Measurements from ENCODE around the gene EVI5.
A peak's percentile ranks its signal among the peaks of the same experiment; 100 is the strongest.
"Not testable (repeated sequence)": the region's sequence is repeated elsewhere in the genome, so short reads cannot be mapped to it uniquely, and the experiment has no call there.

Gene EVI5

DNA sequence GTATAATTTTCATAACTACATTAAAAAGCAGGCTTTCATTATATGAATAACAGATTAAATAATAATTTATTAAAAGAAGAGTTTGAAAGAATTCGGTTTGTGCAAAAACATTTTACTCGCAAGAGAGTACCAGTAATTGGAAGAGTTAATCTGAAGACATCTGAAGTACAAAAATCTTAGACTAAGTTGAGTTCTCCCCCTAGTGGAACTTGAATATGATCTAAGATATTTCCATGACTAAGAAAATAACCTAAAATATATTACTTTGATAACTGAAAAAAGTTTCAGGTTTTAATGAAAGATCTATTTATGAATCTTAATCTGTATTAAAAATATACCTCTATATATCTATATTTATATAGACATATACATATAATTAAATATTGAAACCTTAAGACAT, 185.7 kb downstream of the EVI5 start:
- in situ Hi-C loops (cut with MboI; ENCODE audit: low sequenced_read_pairs, unreplicated experiment): no loop called here
- DNase-seq (ENCODE audit: low spot score): peak; percentile 42
- TF ChIP-seq, protein P1, sequence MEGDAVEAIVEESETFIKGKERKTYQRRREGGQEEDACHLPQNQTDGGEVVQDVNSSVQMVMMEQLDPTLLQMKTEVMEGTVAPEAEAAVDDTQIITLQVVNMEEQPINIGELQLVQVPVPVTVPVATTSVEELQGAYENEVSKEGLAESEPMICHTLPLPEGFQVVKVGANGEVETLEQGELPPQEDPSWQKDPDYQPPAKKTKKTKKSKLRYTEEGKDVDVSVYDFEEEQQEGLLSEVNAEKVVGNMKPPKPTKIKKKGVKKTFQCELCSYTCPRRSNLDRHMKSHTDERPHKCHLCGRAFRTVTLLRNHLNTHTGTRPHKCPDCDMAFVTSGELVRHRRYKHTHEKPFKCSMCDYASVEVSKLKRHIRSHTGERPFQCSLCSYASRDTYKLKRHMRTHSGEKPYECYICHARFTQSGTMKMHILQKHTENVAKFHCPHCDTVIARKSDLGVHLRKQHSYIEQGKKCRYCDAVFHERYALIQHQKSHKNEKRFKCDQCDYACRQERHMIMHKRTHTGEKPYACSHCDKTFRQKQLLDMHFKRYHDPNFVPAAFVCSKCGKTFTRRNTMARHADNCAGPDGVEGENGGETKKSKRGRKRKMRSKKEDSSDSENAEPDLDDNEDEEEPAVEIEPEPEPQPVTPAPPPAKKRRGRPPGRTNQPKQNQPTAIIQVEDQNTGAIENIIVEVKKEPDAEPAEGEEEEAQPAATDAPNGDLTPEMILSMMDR (IDR thresholded peaks at IDR 0.05; ENCODE audit: borderline replicate concordance, control extremely low read depth, extremely low read depth, insufficient read depth, missing control alignments): peak; percentile 49

DNA sequence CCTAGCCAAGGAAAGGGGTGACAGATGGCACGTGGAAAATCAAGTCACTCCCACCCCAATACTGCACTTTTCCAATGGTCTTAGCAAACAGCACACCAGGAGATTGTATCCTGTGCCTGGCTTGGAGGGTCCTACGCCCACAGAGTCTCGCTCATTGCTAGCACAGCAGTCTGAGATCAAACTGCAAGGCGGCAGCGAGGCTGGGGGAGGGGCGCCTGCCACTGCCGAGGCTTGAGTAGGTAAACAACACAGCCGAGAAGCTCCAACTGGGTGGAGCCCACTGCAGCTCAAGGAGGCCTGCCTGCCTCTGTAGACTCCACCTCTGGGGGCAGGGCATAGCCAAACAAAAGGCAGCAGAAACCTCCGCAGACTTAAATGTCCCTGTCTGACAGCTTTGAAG, 195.5 kb downstream of the EVI5 start:
- in situ Hi-C loops (cut with MboI; ENCODE audit: low sequenced_read_pairs, unreplicated experiment): not testable (repeated sequence)

GRCh38 chr1:92587445-92587844, 197.5 kb downstream of the EVI5 start:
- in situ Hi-C loops (cut with MboI; ENCODE audit: low sequenced_read_pairs, unreplicated experiment): no loop called here
- TF ChIP-seq, protein P1 (IDR thresholded peaks at IDR 0.05; ENCODE audit: borderline replicate concordance, control extremely low read depth, extremely low read depth, insufficient read depth, missing control alignments): no peak
- peak; percentile 51 for DNase-seq (ENCODE audit: low spot score)

More for the DNA sequence above, 195.5 kb downstream of the EVI5 start:
- DNase-seq (ENCODE audit: low spot score): not testable (repeated sequence)

DNA sequence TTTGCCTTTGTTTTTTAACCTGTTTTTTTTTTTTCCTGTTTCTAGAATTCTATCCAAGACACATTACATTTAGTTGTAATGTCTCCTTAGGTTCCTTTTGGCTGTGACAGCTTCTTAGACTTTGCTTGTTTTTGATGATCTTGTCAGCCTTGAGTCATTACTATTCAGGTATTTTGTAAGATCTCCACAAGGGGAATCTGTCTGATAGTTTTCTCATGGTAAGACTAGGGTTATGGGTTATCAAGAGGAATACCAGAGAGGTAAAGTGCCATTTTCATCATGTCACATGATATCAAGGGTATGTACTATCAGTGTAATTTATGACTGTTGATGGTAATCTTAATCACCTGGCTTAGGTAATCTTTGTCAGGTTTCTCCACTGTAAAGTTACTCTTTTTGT, 199.1 kb downstream of the EVI5 start:
- TF ChIP-seq, protein P1 (IDR thresholded peaks at IDR 0.05; ENCODE audit: borderline replicate concordance, control extremely low read depth, extremely low read depth, insufficient read depth, missing control alignments): no peak
- in situ Hi-C loops (cut with MboI; ENCODE audit: low sequenced_read_pairs, unreplicated experiment): no loop called here

DNA sequence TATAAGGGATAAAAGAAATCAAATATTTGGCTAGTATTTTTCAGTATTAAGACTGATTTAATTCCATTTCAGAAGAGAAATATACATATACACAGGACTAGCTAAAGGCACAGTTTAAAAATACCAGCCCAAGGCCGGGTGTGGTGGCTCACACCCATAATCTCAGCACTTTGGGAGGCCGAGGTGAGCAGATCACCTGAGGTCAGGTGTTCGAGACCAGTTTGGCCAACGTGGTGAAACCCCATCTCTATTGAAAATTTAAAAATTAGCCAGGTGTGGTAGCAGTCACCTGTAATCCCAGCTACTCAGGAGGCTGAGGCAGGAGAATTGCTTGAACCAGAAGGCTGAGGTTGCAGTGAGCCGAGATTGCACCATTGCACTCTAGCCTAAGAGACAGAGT, 200.1 kb downstream of the EVI5 start:
- in situ Hi-C loops (cut with MboI; ENCODE audit: low sequenced_read_pairs, unreplicated experiment); DNase-seq (ENCODE audit: low spot score): not testable (repeated sequence)

More for the DNA sequence above, 199.1 kb downstream of the EVI5 start:
- DNase-seq (ENCODE audit: low spot score): no peak

GRCh38 chr1:92583821-92584760, 200.8 kb downstream of the EVI5 start:
- in situ Hi-C loops (cut with MboI; ENCODE audit: low sequenced_read_pairs, unreplicated experiment): no loop called here
- DNase-seq (ENCODE audit: low spot score): peak; percentile 41
- TF ChIP-seq, protein P1 (IDR thresholded peaks at IDR 0.05; ENCODE audit: borderline replicate concordance, control extremely low read depth, extremely low read depth, insufficient read depth, missing control alignments): no peak

GRCh38 chr1:92577261-92577895, 207.5 kb downstream of the EVI5 start:
- in situ Hi-C loops (cut with MboI; ENCODE audit: low sequenced_read_pairs, unreplicated experiment): no loop called here
- no peak for DNase-seq (ENCODE audit: low spot score)
- TF ChIP-seq, protein P1 (IDR thresholded peaks at IDR 0.05; ENCODE audit: borderline replicate concordance, control extremely low read depth, extremely low read depth, insufficient read depth, missing control alignments): no peak

All from GM13976 (cell line).